Colonic mucosa (tissue), 4 donors: ENCODE results near the gene FAM117A. TPM values are rescaled to one million over a fixed set of nuclear protein-coding genes. Genes with fewer than 3 reads are reported as not detected.

ENCODE experiments used
- DNase-seq: peaks from one replicate; pipeline ENCODE4 v3.0.0-alpha.2; 2020
- H3K27ac ChIP-seq: fragments of 200-600 bp; one replicate; pipeline ENCODE4 v1.8.0; 2021
- H3K27me3 ChIP-seq: fragments of 200-600 bp; one replicate; pipeline ENCODE4 v1.8.0; 2021
- H3K36me3 ChIP-seq: fragments of 200-600 bp; one replicate; pipeline ENCODE4 v1.8.0; 2021
- H3K4me1 ChIP-seq: fragments of 200-600 bp; one replicate; pipeline ENCODE4 v1.8.0; 2021; ENCODE audit warnings: mild to moderate bottlenecking
- H3K4me3 ChIP-seq: fragments of 200-600 bp; one replicate; pipeline ENCODE4 v1.8.0; 2021
- H3K9ac ChIP-seq, 2 donors: one replicate each; pipeline ENCODE4 v1.7.0; 2013; ENCODE audit warnings: control low read depth in 2 of 2, low read depth in 2 of 2, low read length in 2 of 2
- H3K9me3 ChIP-seq: fragments of 200-600 bp; one replicate; pipeline ENCODE4 v1.8.0; 2021
- intact Hi-C: fragments of 100-400 bp; cut with DNase I; formaldehyde crosslinking; loops from one replicate; pipeline ENCODE4 v1.14.1; 2022
- total RNA-seq, 2 donors: library from RNA; stranded (reverse); fragmentation: NEBNext Ultra II Directional in 1 of 2; extraction: Animal tissue kit (Norgen Biotek cat#: 25700) in 1 of 2; gene quantifications; one replicate each; pipeline ENCODE4 v1.2.1, GENCODE V29; 2021
- TF ChIP-seq, protein P1 (sequence below): fragments of 200-600 bp; IDR thresholded peaks from one replicate; pipeline ENCODE4 v1.8.0; 2022; ENCODE audit warnings: antibody characterized with exemption, mild to moderate bottlenecking
- donor health status: healthy.
- donor health status: DM: no; HTN: no; CAD: no.
- donor health status: DM: no; HTN: no; CAD: no.

Gene FAM117A
- total RNA-seq, 2 donors from 2014 or later: 6.3 to 7.9 TPM

DNA sequence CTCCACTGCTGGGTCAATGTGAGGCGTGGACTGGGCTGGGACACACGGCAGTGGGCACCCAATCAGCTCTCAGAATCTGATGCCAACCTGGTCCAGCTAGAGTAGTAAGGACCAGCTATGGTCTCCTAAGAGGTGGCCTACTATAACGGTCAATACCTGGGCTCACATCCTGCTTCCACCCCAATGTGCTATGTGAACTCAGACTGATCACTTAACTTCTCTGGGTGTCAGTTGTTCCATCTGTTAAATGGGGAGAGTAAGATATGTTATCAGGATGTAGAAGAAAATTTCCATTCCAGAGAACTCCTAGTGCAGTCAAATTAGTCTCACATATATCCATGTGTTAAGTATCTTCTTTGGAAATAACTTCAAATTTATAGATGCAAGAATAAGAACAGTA lies 14.2 kb downstream of the FAM117A start:
- Histone ChIP-seq H3K9me3 (no peaks in the 10 kb centered on the region), H3K36me3 (no peaks in the 10 kb centered on the region), H3K27ac (peak overlapping the region; percentile 11), H3K4me1 (no peaks in the 10 kb centered on the region), H3K27me3 (no peaks in the 10 kb centered on the region), H3K9ac (no peak overlapping the region), H3K4me3 (no peak overlapping the region)
- intact Hi-C loops: no loop called here
- no peak for DNase-seq
- TF ChIP-seq, protein P1, sequence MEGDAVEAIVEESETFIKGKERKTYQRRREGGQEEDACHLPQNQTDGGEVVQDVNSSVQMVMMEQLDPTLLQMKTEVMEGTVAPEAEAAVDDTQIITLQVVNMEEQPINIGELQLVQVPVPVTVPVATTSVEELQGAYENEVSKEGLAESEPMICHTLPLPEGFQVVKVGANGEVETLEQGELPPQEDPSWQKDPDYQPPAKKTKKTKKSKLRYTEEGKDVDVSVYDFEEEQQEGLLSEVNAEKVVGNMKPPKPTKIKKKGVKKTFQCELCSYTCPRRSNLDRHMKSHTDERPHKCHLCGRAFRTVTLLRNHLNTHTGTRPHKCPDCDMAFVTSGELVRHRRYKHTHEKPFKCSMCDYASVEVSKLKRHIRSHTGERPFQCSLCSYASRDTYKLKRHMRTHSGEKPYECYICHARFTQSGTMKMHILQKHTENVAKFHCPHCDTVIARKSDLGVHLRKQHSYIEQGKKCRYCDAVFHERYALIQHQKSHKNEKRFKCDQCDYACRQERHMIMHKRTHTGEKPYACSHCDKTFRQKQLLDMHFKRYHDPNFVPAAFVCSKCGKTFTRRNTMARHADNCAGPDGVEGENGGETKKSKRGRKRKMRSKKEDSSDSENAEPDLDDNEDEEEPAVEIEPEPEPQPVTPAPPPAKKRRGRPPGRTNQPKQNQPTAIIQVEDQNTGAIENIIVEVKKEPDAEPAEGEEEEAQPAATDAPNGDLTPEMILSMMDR: no peak

- Histone ChIP-seq H3K9me3 (no peaks in the 10 kb centered on the region), H3K9ac (no peak overlapping the region), H3K36me3 (no peaks in the 10 kb centered on the region), H3K27me3 (no peaks in the 10 kb centered on the region), H3K4me3 (no peak overlapping the region), H3K4me1 (no peaks in the 10 kb centered on the region), H3K27ac (peak overlapping the region; percentile 54)
- intact Hi-C loops: no loop called here
- TF ChIP-seq, protein P1: no peak
- DNase-seq: no peak
Observed at GRCh38 chr17:49748791-49749190, 15.1 kb downstream of the FAM117A start.

GRCh38 chr17:49748223-49748622 lies 15.7 kb downstream of the FAM117A start:
- Histone ChIP-seq H3K9me3 (no peaks in the 10 kb centered on the region), H3K4me1 (no peaks in the 10 kb centered on the region), H3K27ac (peak overlapping the region; percentile 54), H3K27me3 (no peaks in the 10 kb centered on the region), H3K36me3 (no peaks in the 10 kb centered on the region), H3K9ac (no peak overlapping the region), H3K4me3 (no peak overlapping the region)
- DNase-seq: no peak
- intact Hi-C loops: no loop called here
- TF ChIP-seq, protein P1: no peak

GRCh38 chr17:49747632-49748031 lies 16.3 kb downstream of the FAM117A start:
- Histone ChIP-seq H3K36me3 (no peaks in the 10 kb centered on the region), H3K27me3 (no peaks in the 10 kb centered on the region), H3K9ac (peak overlapping the region in 1 of 2 donors; percentile 32), H3K4me1 (peaks cover 4% of the 10 kb centered on the region), H3K27ac (peak overlapping the region; percentile 54), H3K9me3 (no peaks in the 10 kb centered on the region), H3K4me3 (no peak overlapping the region)
- intact Hi-C loops: no loop called here
- TF ChIP-seq, protein P1: no peak
- no peak for DNase-seq

GRCh38 chr17:49746791-49747490 lies 17.0 kb downstream of the FAM117A start:
- no peaks in the 10 kb centered on the region for H3K9me3 ChIP-seq
- DNase-seq: no peak
- no peaks in the 10 kb centered on the region for H3K36me3 ChIP-seq
- H3K27ac ChIP-seq: peak overlapping the region; percentile 54
- H3K27me3 ChIP-seq: no peaks in the 10 kb centered on the region
- peak overlapping the region in 1 of 2 donors; percentile 53 for H3K9ac ChIP-seq
- no peak overlapping the region for H3K4me3 ChIP-seq
- intact Hi-C loops: no loop called here
- TF ChIP-seq, protein P1: no peak
- H3K4me1 ChIP-seq: peaks cover 4% of the 10 kb centered on the region
